GM19395 (cell line): ENCODE data around the gene CA5A.

Experiments used
- ATAC-seq: cut with Tn5 transposase; IDR thresholded peaks from one replicate; pipeline ENCODE4 v1.9.1; 2021; ENCODE audit warnings: mild to moderate bottlenecking, moderate library complexity; ENCODE audit not compliant: unreplicated experiment

CA5A gene

DNA sequence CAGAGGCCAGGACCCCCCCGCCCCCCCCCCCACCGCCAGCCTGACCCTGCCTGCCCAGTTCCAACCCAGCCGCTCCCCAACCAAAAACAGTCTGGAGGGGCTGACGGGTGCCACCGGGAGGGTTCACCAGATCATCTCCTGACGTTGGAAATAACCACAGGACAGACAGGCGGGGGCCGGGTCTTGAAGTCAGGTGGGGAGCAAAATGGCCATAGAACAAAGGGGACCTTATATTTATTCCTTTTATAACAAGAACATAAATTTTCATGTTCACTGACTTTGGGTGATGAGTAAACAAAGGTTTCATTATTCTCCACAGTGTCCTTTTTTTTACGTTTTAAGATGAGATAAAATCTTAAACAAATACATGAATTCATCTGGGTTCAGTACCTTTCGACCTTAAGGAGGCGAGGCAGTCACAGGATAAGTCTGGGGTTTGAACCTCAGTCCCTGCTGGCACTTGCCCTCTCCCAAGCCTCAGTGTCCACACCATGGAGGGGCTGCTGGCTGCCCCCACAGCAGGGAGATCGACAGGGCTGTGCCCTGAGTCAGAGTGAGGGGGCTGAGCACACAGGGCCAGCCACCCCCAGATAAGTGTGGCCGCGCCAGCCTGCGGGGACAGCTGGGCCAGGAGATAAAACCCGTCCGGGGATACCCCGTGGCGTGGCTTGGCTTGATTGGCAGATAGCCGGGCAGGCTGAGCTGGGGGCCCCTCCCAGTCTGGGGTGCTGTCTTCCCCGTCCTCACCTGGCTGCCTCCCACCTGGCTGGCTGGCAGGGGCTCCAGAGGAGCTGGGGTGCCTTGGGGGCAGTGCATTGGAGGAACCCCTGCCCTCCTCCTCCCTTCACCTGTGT lies 82.0 kb downstream of the CA5A start:
- ATAC-seq, result no peak

DNA sequence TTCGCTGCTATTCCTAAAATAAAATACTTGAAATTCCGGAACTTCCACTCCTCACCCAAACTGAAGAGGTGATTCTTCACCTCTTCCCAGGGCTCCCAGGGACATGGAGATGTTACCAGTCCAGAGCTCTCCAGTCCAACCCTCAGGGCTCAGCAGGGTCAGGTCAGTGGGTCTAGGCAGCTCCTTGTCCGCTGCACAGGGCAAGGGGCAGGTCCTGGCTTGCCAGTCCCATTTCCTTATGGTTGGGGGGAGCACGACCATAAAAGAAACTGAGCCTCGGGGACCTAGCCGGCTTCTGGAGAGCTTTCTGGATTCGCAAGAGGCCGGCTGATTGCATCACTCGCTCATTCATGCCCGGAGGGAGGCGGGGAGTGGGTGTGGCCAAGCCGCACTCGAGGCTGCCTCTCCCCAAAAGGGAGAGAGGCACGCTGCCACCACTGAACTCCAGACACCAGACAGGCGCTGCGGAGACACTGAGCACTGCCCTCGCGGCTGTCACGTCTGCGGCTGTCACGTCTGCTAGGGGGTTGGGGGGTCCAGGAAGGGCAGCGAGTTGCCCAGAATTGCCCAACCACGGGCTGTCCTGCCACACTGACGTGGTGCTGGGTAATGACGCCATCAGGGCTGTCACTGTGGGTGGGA lies 82.8 kb downstream of the CA5A start:
- ATAC-seq, result peak; percentile 61

DNA sequence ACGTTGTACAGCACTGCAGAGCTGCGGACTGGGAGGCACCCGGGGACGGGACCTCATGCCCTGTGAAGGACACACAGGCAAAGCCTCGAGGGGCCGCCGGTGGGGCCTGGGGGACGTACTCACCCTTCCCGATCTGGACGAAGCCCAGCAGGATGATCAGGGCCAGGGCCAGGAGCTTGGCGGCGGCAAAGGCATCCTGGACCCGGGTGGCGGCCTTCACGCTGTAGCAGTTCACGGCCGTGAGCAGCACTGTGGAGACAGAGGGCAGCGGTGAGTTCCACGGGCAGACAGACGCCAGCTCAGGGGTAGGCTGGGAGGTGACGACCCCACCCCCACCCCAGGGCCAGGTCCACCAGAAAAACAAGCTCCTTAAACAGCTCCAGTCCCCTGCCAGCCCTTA lies 84.7 kb downstream of the CA5A start:
- ATAC-seq, result no peak

DNA sequence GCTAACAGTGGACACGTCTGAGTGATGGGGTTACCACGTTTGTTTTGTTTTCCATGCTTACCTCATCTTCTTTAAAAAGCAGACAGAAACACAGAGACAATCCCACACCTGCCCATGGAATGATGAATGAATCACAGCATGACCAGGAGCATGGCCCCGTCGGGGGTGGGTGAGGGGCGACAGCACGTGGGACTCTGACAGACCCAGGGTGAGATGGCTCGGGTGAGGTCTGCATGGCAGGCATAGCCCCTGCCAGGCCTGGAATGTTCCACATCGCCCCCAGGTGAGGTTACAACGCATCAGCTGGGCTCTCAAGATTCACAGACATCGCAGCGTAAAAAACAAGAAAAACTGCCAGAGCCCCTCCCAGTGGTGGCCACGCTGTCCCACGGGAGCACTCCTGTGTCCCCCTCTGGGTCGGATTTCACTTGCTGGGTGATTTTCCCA lies 85.2 kb downstream of the CA5A start:
- no peak for ATAC-seq

DNA sequence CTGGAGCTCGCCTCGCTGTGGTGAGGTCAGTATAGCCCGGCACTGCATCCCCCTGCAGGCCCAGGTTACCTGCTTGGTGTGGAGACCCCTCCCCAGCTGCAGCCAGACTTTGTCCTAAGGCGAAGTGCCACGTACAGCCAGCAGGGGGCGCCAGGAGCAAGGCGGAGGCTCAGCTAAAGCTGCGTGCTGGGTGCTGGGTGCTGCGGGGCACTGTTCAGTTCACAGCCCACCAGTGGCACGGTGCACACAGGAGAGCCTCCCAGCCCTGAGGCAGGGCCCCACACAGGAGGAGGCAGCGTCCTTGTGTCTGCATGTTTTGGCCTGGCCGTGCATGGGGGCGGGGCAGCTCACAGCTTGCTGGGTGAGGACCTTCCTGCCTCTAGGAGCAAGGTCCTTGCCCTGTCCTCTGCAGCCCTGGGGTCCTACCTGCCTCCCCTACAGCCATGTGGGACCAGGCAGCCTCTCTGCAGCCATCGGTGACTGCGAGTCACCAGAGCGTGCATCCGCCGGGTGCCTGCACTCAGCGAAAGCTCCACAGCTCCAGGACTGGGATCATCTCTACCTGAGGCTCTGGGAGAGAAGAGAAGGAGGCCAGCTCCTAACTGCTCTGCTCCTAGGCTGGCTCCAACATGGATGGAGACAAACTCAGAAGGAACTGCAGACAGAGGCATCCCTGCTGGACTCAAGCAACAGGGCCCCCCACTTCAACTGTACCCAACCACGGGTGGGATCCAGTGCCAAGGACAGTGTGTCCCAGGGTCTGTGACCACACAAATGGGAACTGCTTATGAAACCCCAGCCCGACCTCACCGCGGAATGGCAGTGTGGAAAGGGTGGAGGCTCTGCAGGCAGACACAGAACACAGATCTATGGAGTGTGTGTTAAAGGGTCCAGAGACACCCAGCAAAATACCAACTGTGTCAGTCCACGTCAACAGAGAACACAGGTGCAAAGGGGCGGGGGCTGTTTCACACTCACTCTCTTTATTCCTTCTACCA lies 86.0 kb downstream of the CA5A start:
- ATAC-seq, result no peak

DNA sequence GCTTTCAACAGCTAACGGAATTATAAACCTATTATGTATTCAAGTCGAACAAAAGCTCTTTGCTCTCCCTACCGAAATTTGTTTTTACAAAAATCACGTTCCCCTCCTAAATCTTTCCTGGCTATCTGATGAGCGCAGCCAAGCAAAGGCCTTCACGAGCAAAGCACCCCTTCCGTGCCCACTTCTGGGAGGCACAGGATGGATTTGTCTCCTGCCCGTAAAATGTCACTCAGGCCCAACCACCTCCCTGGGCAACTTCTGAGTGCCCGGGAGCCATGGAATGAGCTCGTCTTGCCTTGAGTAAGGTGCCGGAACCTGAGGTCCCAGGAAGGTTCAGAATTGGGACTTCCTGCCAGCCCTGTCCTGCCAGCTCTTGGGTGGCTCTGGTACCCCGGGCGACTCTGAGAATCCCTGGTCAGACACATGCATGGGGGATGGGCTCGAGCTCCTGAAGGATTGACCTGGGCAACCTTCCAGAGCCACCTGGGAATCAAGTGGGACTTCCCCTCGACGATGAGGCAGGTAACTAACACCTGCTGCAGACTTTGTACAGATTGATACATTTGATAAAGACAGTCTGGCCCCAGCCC lies 86.8 kb downstream of the CA5A start:
- no peak for ATAC-seq

DNA sequence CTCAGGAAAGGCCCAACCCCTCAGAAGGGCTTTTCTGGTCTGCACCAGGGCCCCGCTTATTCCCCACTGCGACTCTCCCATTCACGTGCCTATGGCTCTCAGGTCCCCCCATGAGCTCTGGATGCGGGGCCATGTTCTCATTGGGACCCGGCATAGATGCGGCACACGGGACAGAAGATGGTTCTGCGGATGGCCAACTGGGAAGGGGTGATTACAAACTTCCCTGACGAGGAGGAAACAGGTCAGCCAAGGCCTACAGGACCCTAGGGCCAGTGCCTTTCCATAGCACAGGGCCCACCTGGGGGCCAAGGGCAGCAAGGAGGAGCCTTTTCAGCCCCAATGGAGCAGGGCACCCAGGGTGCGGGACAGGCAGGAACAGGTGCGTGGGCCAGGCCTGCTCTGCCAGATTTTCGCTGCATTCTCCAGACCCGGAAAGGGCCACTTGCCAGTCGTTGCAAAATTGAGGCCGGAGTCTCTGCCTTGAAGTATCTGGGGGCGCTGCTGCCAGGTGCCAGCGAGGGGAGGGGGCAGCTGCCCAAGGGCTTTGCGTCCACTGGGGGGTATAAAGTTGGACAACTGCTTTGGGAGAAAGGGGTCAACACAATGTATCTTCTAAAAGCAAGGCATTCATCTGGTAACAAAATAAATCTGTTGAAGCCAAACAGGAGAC lies 87.5 kb downstream of the CA5A start:
- ATAC-seq, result no peak

DNA sequence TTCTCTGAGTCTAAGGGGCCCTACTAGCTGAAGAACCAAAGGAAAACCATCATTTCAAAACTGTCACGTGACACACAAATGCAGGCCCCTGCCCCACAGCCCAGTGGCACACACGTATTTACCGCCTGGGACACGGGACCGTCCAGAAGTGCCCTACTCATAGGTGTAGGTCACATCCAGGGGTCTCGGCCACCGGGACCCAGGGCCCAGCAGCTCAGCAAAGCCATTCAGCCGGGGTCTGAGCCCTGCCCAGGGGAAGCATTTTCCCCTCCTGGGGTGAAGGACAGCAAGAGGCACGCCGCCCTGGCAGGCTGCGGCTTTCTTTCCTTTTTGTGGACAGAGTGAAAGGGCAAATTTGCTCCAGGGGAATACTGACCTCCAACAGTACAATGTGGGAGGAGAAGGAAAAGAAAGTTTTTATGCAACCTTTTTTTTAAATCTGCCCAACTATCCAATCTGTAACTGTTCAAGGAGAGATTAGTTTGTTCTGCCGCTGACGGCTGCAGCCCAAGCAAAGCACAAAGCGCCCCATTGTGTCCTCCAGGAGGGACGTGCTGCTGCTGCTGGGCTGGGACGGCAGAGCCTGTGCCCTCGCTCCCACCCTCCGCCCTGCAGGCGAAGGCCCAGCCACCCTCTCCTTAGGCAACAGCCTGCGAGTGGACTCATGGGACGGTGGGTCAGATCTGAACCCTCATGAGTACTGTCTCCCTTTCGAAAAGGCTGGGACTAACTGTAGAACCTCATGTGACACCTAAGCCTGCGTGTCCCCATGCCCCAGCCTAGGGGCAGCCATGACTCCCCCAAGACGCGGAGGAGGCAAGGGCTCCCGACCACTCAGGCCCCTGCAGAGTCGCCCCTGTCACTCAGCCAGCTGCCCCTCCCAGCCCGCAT lies 88.3 kb downstream of the CA5A start:
- no peak for ATAC-seq

DNA sequence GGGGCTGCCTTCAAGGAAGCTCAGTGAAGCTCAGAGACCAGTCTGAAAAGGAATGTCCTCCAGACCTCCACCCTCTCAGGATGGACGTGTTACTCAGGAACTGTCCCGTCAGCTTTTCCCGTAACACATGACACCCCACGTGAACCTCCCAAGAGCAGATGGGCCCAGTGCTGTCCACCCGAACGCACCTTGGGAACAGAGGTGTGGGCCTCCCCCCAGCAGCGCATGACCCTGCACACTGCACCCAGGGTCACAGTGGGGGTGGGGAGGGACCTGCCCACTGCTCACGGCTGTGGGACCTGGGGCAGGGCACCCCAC lies 88.9 kb downstream of the CA5A start:
- no peak for ATAC-seq

DNA sequence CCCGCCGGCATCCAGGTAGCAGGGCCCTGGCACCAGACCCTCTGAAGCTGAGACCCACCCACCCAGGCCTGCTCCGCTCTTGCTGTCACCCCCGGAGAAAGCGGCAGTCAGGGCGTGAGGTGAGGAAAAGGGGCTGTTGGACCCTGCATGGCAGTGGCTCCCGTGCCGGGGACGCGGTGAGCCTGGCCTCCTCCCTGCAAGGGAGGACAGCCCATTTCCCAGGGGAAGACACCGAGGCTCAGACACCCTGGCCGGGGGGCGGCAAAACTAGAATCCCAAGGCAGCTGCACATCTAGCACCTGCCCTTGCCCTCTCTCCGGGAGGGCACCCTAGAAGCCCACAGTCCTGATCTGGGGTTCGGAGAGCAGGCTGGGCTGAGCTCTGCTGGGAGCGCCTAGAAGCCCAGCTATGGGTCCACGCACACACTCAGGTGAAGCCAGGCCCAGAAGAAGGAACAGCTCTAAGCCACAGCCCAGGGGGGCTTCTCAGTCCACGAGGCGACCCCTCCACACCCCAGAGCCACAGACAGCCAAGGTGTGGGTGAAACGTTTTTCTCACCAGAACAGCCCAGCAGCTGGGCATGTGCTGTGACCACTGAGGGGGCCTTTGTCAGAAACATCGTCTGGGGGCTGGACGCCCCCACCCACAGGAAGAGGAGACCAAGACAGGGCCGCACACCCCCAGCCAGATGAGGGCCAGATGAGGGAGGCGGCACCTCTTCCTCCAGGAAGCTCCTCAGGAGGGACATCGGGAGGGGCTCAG lies 89.4 kb downstream of the CA5A start:
- ATAC-seq, result no peak

DNA sequence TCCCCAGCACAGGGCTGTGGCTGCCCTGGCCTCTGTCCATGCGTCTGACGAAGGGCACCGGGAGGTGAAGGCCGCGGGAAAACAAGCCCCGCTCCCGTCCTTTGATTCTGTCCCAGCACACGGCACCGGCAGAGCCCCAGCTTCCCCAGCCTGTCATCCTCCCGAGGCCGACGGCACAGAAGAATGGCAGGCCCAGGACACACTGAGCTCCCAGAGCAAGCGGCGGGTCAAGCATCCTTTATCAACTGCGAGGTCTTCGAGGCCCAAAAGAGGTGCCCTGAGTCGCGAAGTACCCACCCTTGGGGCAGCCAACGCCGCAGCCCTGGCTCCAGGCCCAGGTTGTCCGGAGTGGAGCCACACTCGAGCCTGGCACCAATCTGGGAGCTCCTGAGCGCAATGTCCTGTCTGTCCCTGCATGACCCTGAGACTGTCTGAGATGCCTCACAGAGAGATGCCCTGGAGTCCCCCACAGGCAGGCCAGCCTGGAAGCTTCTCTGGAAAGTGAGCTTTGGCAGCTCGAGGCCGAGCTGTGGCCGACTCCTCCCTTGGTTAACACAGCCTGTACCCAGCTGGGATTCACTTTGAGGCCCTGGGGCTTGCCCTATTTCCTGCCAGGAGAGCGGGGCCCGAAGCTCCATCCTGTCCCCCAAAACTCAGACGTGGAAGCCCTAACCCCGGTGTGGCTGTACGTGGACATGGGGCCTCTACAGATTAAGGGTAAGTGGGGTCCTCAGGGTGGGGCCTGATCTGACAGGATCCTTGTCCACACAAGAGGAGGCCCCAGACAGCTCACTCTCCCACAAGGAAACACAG lies 90.3 kb downstream of the CA5A start:
- no peak for ATAC-seq

DNA sequence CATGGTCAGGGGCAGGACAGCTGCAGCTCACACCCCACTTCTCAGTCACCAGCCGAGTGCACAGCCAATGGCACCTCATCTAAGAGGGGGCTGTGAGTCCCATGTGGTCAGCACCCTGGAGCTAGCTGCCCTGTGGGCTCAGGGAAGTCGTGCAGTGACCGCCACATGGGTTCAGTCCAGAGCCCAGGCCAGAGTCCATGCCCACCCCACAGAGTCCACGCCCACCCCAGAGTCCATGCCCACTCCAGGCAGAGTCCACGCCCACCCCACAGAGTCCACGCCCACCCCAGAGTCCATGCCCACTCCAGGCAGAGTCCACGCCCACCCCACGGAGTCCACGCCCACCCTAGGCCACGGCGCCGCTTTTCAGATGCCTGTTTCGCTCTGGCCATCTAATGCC lies 91.1 kb downstream of the CA5A start:
- no peak for ATAC-seq

DNA sequence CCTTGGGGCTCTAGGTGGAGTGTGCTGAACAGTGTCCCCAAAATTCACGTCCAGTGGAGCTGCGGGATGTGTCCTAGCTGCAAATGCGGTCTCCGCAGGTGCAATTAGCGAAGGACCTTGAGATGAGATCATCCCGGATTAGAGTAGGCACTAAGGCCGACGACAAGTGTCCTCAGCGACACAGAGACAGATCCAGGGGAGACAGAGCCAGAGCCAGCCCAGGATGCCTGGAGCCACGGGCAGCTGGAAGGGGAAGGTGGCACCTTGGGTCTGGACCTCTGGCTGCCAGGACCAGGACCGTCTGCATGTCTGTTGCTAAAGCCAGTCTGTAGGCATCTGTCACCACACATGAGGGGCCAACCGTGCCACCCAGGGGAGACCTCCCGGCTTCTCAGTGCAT lies 91.5 kb downstream of the CA5A start:
- no peak for ATAC-seq

DNA sequence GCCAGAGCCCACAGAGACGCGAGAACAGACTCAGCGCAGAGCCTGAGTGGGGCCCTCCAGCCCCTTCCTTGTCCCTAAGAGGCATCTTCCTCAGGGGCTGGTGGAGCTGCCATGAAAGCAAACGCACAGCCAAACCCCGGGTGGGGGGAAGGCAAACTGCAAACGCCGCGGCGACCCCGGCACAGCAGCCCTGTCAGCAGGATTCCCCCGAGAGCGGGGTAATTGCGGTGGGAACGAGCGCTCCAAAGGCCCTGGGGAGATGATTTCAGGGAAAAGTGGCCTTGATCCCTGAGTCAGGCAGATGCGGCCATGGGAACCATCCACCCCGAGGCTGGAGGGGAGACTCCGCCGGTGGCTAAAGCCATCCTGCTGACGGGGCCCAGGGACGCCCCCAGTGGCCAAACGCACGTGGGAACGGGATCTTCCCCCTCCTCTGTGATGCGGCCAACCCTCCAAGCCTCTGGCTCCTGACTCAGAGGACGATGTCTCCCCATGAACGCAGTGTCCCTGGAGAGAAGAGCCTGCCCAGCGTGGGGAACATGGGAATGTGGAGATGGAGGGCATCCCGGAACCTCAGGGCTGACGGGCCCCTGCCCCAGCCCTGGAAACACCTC lies 92.1 kb downstream of the CA5A start:
- no peak for ATAC-seq

DNA sequence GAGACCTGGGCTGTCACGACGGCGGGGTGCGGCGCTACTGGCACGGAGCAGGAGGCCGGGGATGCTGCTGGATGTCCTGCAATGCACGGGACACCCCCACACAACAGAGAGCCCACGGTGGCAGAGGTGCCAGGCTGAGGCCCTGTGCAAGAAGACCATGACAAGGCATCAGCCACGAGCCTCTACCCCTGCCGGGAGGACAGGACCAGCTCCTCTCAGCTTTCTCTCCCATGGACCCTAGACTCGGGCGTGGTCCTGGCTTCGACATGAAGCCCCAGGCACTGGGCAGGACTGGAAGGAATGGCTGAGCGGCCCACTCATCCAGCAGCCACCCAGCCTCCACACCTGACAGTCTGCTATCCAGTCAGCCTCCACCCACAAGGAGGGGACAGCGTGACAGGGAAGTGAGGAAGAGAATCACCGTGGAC lies 92.6 kb downstream of the CA5A start:
- ATAC-seq, result no peak

DNA sequence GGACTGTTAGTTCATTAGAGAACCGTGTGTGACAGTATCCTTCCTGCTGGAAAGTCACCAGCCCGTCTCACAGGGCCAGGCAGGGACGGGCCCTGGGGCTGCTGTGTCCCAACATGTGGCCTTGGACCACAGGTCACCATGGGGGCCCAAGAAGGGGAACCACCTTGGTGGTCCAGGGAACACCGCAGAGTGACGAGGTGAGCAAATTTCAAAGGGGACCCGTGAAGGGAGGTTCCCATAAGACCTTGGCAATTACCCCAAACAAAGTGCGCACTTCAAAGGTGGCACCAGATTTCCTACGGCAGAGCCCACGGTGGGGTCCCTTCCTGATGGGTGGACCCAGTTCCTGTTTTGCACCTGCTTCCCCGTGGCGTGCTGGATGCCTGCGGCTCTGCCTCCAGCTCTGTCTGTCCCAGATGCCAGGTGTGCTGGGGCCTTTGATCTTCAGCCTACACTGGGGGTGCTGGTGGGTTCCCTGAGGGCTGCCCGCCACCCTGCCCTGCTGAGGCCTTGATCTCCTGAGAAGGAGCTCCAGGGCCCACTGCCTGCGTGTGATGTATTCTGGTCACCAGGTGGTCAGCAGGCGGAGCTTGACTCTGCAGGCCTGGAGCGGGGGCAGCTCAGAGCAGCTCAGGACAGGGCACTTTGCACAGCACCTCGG lies 94.0 kb downstream of the CA5A start:
- ATAC-seq, result no peak
